OCI-LY1 (cell line): ENCODE data around the gene PTPN12.

Source experiments
- CTCF ChIP-seq: fragments of 200-600 bp; sonication (generic), shearing (Covaris generic); IDR thresholded peaks from 2 replicates; pipeline ENCODE4 v1.5.1; 2017; ENCODE audit warnings: mild to moderate bottlenecking, antibody characterized with exemption, low read length, moderate library complexity, mixed read lengths
- EZH2 ChIP-seq: fragments of 200-600 bp; sonication (generic), shearing (Covaris generic); IDR thresholded peaks from 2 replicates; pipeline ENCODE4 v1.8.0; 2017; ENCODE audit warnings: borderline replicate concordance, mixed run types, mild to moderate bottlenecking, antibody characterized with exemption, low read length, moderate library complexity, mixed read lengths

GRCh38 chr7:77580762-77581350 lies 43.8 kb downstream of the PTPN12 start:
- TF ChIP-seq CTCF (no peak), EZH2 (no peak)
